ENCODE data around the gene NECTIN2. TPM values are rescaled to one million over a fixed set of nuclear protein-coding genes. Genes with fewer than 3 reads are reported as not detected.

NECTIN2 gene
- total and polyA plus RNA-seq, 12 donors: 82.7 to 243 (median 129) TPM

DNA sequence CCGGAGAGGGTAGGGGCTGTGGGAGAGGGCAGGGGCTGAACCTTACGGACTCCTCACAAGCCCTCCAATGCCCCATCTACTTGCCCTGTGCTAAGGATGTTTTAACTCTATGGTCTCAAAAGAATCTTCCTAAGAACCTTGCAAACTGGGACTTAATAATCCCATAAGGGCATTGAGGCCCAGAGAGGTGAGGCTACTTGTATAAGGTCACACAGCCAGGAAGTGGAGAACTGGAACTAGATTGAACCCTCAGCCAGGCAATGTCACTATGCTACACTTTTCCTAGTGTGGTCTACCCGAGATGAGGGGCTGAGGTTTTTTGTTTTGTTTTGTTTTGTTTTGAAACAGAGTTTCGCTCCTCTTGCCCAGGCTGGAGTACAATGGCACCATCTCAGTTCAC lies 85.4 kb downstream of the NECTIN2 start:
- no peak overlapping the region for H3K4me3 ChIP-seq
- TF ChIP-seq CTCF (IDR thresholded peaks at IDR 0.05) (no peak), POLR2A (IDR thresholded peaks at IDR 0.05) (no peak)
- intact Hi-C loops (cut with DNase I): no loop called here
- no peaks in the 10 kb centered on the region for H3K9me3 ChIP-seq (replicated peaks in 1 of 3)
- peaks cover 17 to 23% of the 10 kb centered on the region in 2 donors for H3K4me1 ChIP-seq (replicated peaks in 1 of 2)
- no peak overlapping the region for H3K27ac ChIP-seq
- WGBS, 4 donors: 91 to 95% (median 94%) methylated on average over 4 of the region's 4 CpGs
- no peaks in the 10 kb centered on the region for H3K36me3 ChIP-seq (replicated peaks in 1 of 2)
- DNase-seq: no peak
- no peaks in the 10 kb centered on the region for H3K27me3 ChIP-seq

Other genes starting within 250 kb of the NECTIN2 start
- not detected for gene IGSF23, start 232.7 kb upstream of the NECTIN2 start, total RNA-seq
- not detected for gene IGSF23, start 232.7 kb upstream of the NECTIN2 start, polyA plus RNA-seq
- gene PVR, start 202.4 kb upstream of the NECTIN2 start, total RNA-seq: 10 to 100 TPM; 31.9 to 57.8 (median 45.0) TPM
- 10 to 100 TPM; 28.7 to 56.0 (median 45.0) TPM for gene PVR, start 202.4 kb upstream of the NECTIN2 start, polyA plus RNA-seq
- 10 to 100 TPM in 1 of 9 donors, 1 to 10 TPM in 8; 1.6 to 11.0 (median 3.1) TPM for gene CEACAM19, start 174.8 kb upstream of the NECTIN2 start, total RNA-seq
- 10 to 100 TPM in 2 of 3 donors, 1 to 10 TPM in 1; 2.2 to 38.2 (median 26.4) TPM for gene CEACAM19, start 174.8 kb upstream of the NECTIN2 start, polyA plus RNA-seq
- under 1 TPM in 3 of 9 donors, not detected in 6; 0.27 to 0.69 (median 0.30) TPM for gene CEACAM16, start 147.1 kb upstream of the NECTIN2 start, total RNA-seq
- gene CEACAM16, start 147.1 kb upstream of the NECTIN2 start, polyA plus RNA-seq: 1 to 10 TPM in 1 of 3 donors, under 1 TPM in 1, not detected in 1; 0.57 to 1.4 TPM
- gene BCL3, start 97.6 kb upstream of the NECTIN2 start, total RNA-seq: 10 to 100 TPM in 8 of 9 donors, under 1 TPM in 1; 1.00 to 85.1 (median 47.6) TPM
- gene BCL3, start 97.6 kb upstream of the NECTIN2 start, polyA plus RNA-seq: 100 to 1,000 TPM in 1 of 3 donors, 10 to 100 TPM in 2; 10.2 to 120 (median 45.9) TPM
- gene CBLC, start 68.4 kb upstream of the NECTIN2 start, total RNA-seq: under 1 TPM in 1 of 9 donors, not detected in 8; 0.14 TPM
- gene CBLC, start 68.4 kb upstream of the NECTIN2 start, polyA plus RNA-seq: under 1 TPM in 1 of 3 donors, not detected in 2; 0.13 TPM
- gene BCAM, start 37.2 kb upstream of the NECTIN2 start, total RNA-seq: 10 to 100 TPM in 8 of 9 donors, 1 to 10 TPM in 1; 7.5 to 81.1 (median 43.4) TPM
- 10 to 100 TPM in 2 of 3 donors, 1 to 10 TPM in 1; 5.1 to 68.4 (median 55.1) TPM for gene BCAM, start 37.2 kb upstream of the NECTIN2 start, polyA plus RNA-seq
- 100 to 1,000 TPM in 3 of 9 donors, 10 to 100 TPM in 6; 53.1 to 248 (median 68.5) TPM for gene TOMM40, start 45.0 kb downstream of the NECTIN2 start, total RNA-seq
- gene TOMM40, start 45.0 kb downstream of the NECTIN2 start, polyA plus RNA-seq: 100 to 1,000 TPM in 1 of 3 donors, 10 to 100 TPM in 2; 63.2 to 112 (median 70.5) TPM
- gene APOE, start 59.5 kb downstream of the NECTIN2 start, total RNA-seq: over 10,000 TPM in 4 of 9 donors, 1,000 to 10,000 TPM in 5; 3,098 to 21,602 (median 7,572) TPM
- gene APOE, start 59.5 kb downstream of the NECTIN2 start, polyA plus RNA-seq: over 10,000 TPM in 2 of 3 donors, 100 to 1,000 TPM in 1; 569 to 15,573 (median 10,217) TPM
- 1,000 to 10,000 TPM; 1,263 to 3,854 (median 2,137) TPM for gene APOC1, start 68.3 kb downstream of the NECTIN2 start, total RNA-seq
- gene APOC1, start 68.3 kb downstream of the NECTIN2 start, polyA plus RNA-seq: 1,000 to 10,000 TPM in 2 of 3 donors, 100 to 1,000 TPM in 1; 583 to 2,292 (median 2,067) TPM
- 1 to 10 TPM in 3 of 9 donors, under 1 TPM in 2, not detected in 4; 0.83 to 4.5 (median 1.3) TPM for gene APOC4, start 95.9 kb downstream of the NECTIN2 start, total RNA-seq
- 1 to 10 TPM in 1 of 3 donors, under 1 TPM in 1, not detected in 1; 0.67 to 2.4 TPM for gene APOC4, start 95.9 kb downstream of the NECTIN2 start, polyA plus RNA-seq
- 10 to 100 TPM in 2 of 9 donors, 1 to 10 TPM in 6, not detected in 1; 1.3 to 16.9 (median 4.7) TPM for gene APOC2, start 99.8 kb downstream of the NECTIN2 start, total RNA-seq
- 10 to 100 TPM in 2 of 3 donors, 1 to 10 TPM in 1; 5.4 to 68.1 (median 14.2) TPM for gene APOC2, start 99.8 kb downstream of the NECTIN2 start, polyA plus RNA-seq
- 100 to 1,000 TPM in 8 of 9 donors, 10 to 100 TPM in 1; 67.8 to 293 (median 254) TPM for gene CLPTM1, start 109.1 kb downstream of the NECTIN2 start, total RNA-seq
- 100 to 1,000 TPM; 220 to 306 (median 233) TPM for gene CLPTM1, start 109.1 kb downstream of the NECTIN2 start, polyA plus RNA-seq
- 10 to 100 TPM in 7 of 9 donors, 1 to 10 TPM in 2; 2.0 to 39.1 (median 11.6) TPM for gene RELB, start 155.2 kb downstream of the NECTIN2 start, total RNA-seq
- gene RELB, start 155.2 kb downstream of the NECTIN2 start, polyA plus RNA-seq: 10 to 100 TPM in 2 of 3 donors, 1 to 10 TPM in 1; 3.9 to 17.7 (median 12.4) TPM
- gene CLASRP, start 192.7 kb downstream of the NECTIN2 start, total RNA-seq: 100 to 1,000 TPM in 1 of 9 donors, 10 to 100 TPM in 8; 19.8 to 137 (median 53.7) TPM
- gene CLASRP, start 192.7 kb downstream of the NECTIN2 start, polyA plus RNA-seq: 100 to 1,000 TPM in 2 of 3 donors, 10 to 100 TPM in 1; 39.8 to 730 (median 246) TPM
- 1 to 10 TPM in 2 of 9 donors, under 1 TPM in 6, not detected in 1; 0.06 to 1.3 (median 0.68) TPM for gene ZNF296, start 230.2 kb downstream of the NECTIN2 start, total RNA-seq
- gene ZNF296, start 230.2 kb downstream of the NECTIN2 start, polyA plus RNA-seq: 10 to 100 TPM in 1 of 3 donors, 1 to 10 TPM in 1, not detected in 1; 2.5 to 13.2 TPM
- gene GEMIN7, start 233.0 kb downstream of the NECTIN2 start, total RNA-seq: 10 to 100 TPM in 7 of 9 donors, 1 to 10 TPM in 2; 4.0 to 24.9 (median 14.6) TPM
- gene GEMIN7, start 233.0 kb downstream of the NECTIN2 start, polyA plus RNA-seq: 10 to 100 TPM; 11.3 to 29.0 (median 23.9) TPM
- gene PPP1R37, start 246.9 kb downstream of the NECTIN2 start, total RNA-seq: 10 to 100 TPM; 24.3 to 86.7 (median 53.1) TPM
- gene PPP1R37, start 246.9 kb downstream of the NECTIN2 start, polyA plus RNA-seq: 100 to 1,000 TPM in 1 of 3 donors, 10 to 100 TPM in 2; 16.4 to 244 (median 45.4) TPM